Measurements from ENCODE around the gene TINCR.
A peak's percentile ranks its signal among the peaks of the same experiment; 100 is the strongest.

Gene TINCR

GRCh38 chr19:5558101-5558621 is 9.6 kb downstream of the TINCR start:
- no peak for DNase-seq (ENCODE audit: low spot score)

DNA sequence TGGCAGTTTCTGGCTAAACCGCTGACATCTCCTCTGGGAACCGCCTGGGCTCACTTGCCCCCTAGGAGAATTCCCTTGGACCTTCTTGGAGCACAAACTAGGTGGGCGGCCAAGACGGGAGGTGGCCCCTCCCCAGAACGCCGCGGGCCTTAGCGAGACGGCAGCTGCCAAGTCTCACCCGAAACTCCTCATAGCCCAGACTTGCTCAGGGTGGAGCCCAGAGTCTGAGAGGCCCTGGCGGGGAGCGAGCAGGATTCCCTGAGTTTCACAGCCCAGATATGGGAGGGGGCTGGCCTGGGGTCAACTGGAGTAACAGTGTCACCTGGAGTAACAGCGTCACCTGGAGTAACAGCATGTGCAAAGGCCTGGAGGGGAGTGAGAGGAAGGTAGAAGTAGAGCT is 10.1 kb downstream of the TINCR start:
- no peak for DNase-seq (ENCODE audit: low spot score)

- DNase-seq (ENCODE audit: low spot score), result no peak
Observed at GRCh38 chr19:5554828-5555227, 12.9 kb downstream of the TINCR start.

DNA sequence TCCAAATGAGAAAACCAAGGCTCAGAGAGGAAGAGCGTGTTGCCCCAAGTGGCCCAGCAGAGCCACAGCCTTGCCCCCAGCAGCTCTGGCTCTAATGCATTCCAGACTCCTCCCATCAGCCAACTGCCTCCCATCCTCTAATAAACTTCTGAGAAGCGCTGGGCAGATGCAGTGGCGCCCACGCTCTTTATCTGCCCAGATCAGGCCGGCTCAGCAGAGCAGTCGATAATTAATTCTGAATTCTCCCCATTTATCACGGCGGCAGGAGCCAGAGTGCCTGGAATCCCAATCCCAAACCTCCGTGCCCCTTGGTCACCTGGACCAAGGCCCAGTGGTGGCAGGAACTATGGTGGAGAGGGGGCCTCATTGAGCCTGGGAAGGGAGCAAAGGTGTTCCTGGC is 13.9 kb downstream of the TINCR start:
- no peak for DNase-seq (ENCODE audit: low spot score)

- no peak for DNase-seq (ENCODE audit: low spot score)
Observed at GRCh38 chr19:5547881-5548280, 19.9 kb downstream of the TINCR start.

- DNase-seq (ENCODE audit: low spot score), result no peak
Observed at GRCh38 chr19:5545984-5546383, 21.8 kb downstream of the TINCR start.

DNA sequence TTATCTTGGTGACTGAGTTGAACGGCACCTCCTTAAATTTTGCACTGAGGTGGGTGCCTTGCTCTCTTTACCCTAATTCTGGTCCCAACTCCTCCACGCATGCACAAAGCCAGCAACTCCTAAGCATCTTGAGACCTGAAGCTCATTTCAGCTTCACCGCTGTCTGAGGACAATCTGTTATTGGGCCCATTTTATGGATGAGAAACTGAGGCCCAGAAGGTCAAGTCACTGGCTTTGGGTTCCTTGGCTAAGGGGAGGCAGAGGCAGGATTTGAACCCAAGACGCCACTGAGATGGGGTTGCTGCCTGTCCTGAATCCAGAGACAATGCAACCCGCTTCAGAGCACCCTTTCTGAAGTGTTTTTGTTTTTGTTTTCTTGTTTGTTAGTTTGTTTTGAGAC is 22.7 kb downstream of the TINCR start:
- no peak for DNase-seq (ENCODE audit: low spot score)

DNA sequence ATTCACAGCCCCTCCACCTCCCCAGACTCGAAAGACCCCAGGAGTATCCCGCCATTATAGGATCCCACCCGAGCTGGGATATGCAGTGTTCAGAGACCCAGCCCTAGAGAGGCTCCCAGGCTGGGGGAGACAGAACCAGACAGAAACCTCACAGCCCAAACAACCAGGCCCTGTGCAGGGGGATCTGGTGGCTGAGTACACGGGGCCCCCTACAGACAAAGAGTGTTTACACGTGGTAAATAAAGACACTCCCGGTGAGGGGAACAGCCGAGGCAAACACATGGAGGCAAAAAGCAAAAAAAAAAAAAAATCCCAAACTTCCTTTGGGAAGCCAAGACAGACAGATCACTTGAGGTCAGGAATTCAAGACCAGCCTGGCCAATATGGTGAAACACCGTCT is 25.1 kb downstream of the TINCR start:
- DNase-seq (ENCODE audit: low spot score), result no peak

DNA sequence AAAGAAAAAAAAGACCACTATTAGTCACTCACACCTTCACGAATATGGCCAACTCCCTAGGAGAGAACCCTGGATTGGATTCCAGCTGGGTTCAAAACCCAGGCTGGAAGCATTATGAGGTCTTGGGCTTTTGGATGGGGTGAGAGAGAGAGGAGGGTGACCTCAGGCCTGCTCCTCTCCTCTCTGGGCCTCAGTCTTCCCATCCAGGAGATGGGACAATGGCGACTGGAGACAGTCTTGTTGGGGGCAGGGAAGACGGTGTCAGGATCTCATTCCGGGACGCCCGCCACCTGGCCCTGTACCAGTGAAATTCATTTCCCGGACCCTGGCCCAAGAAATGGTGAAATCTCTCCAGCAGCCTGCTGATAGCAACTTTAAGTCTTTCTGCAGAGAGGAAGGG is 26.3 kb downstream of the TINCR start:
- no peak for DNase-seq (ENCODE audit: low spot score)

DNA sequence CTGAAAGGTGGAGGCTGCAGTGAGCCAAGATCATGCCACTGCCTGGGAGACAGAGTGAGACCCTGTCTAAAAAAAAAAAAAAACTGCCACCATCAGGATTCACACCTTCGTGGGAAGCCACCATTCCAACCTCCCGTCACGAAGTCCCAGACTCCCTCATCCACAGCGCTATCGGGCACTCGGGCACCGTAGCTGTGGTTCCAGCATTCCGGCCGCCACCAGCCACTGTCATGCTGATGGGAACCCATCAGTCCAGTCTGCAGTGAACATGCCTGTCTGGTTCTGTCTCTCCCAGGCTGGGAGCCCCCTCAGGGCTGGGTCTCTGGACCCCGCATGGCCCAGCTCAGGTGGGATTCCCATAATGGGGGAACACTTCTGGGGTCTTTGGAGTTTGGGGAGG is 27.5 kb downstream of the TINCR start:
- no peak for DNase-seq (ENCODE audit: low spot score)

DNA sequence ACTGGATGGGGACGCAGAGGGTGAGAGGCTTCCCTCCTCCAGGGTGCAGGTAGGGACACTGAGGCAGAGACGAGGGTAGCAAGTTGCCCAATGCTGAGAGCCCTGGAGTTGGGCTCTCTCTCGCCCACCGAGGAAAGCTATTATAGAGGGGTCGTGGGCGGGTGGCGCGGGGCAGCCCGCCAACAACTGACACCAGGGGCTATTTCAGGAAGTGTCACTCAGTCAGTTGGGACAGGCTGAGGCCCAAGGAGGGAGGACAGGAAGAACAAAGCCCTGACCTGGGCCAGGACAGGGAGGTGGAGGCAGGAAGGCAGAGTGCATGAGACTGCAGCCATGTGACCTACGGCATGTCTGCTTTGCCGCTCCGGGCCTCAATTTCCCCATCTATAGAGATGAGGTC is 29.9 kb downstream of the TINCR start:
- no peak for DNase-seq (ENCODE audit: low spot score)

- DNase-seq (ENCODE audit: low spot score), result peak; percentile 47
Observed at GRCh38 chr19:5536982-5537579, 30.7 kb downstream of the TINCR start.

GRCh38 chr19:5536337-5536894 is 31.3 kb downstream of the TINCR start:
- DNase-seq (ENCODE audit: low spot score), result peak; percentile 18

GRCh38 chr19:5534787-5535586 is 32.8 kb downstream of the TINCR start:
- no peak for DNase-seq (ENCODE audit: low spot score)

DNA sequence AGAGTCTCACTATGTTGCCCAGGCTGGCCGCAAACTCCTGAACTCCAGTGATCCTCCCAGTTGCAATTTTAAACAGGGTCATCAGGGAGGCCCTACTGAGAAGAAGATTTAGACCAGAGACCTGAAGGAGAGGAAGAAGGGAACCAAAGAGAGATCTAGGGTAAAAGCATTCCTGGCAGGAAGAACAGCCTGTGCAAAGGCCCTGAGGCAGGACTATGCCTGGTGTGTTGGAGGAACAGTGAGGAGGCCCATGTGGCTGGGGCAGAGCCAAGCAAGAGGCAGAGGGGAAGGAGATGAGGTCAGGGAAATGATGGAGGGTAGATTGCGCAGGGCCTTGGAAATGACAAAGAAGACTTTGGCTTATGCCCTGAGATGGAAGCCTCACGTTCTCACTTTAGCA is 34.5 kb downstream of the TINCR start:
- DNase-seq (ENCODE audit: low spot score), result no peak

- DNase-seq (ENCODE audit: low spot score), result no peak
Observed at GRCh38 chr19:5530701-5531100, 37.1 kb downstream of the TINCR start.

DNA sequence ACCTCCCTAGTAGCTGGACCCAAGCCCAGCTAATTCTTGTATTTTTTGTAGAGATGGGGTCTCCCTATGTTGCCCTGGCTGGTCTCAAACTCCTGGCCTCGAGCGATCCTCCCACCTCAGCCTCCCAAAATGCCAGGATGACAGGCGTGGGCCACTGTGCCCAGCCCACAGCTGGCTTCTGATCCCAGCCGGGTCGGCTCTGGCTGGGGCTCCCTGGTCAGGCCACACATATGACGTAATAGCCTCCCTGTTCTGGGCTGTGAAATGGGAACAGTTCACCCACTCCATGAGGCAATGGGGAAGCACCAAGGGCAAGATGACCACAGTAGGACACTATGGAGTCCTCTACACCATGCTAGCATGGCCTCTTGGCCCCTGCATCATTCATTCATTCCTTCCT is 41.1 kb downstream of the TINCR start:
- no peak for DNase-seq (ENCODE audit: low spot score)

DNA sequence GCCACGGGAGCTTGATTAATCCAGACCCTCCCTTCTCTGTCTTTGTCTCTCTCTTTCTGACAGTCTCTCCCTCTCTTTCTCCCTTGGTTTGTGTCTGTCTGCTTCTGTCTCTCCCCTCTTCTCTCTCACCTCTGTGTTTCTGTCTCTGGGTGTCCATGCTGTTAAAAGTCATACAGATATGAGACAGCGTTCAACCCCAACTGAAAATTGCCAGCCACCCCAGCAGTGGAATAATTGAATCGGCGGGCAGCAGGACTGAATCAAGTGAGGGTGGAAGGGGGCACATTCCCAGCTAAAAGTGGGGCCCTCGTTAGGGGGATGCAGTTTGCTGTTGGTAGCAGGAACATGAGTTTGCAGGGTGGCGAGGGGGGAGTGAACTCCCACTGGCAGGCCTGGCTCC is 43.7 kb downstream of the TINCR start:
- DNase-seq (ENCODE audit: low spot score), result no peak

- DNase-seq (ENCODE audit: low spot score), result no peak
Observed at GRCh38 chr19:5522106-5522505, 45.6 kb downstream of the TINCR start.

- DNase-seq (ENCODE audit: low spot score), result no peak
Observed at GRCh38 chr19:5520501-5520900, 47.3 kb downstream of the TINCR start.

DNA sequence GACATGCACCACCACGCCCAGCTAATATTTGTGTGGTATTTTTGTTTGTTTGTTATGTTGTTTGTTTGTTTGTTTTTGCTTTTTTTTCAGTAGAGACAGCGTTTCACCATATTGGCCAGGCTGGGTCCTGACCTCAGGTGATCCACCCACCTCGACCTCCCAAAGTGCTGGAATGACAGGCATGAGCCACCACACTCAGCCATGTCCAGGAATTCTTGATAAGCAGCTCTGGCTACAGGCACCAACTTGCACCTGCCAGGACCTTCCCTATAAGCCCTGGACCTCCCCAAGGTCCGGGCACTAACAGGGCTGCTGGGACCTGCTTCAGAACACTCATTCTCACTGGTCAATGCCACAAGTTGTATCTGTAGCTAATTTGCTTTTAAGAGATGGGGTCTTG is 48.7 kb downstream of the TINCR start:
- DNase-seq (ENCODE audit: low spot score), result no peak

DNA sequence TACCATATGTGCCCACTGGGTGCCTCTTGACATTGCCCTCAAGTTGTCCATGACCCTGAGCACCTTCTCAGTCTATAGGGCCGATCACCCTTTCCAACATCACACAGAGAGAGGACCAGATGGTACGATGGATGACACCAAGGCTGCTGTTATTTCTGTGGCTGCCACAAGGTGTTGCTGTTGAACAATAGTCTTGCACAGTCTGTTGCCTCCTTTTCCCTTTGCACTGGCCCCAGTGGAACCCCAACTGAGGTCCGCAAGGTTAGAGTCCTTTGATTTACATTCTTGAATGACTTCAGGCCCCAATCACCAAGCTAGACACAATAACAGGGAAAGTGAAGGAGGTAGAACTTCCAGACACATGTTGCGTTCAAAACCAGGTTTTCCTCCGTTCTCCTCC is 52.0 kb downstream of the TINCR start:
- DNase-seq (ENCODE audit: low spot score), result no peak

- no peak for DNase-seq (ENCODE audit: low spot score)
Observed at GRCh38 chr19:5514001-5514400, 53.8 kb downstream of the TINCR start.
